Ovary (tissue), 3 donors: ENCODE measurements around the gene RBM6.

Experiments
- CTCF ChIP-seq, 3 donors: fragments of 450-650 bp in 2 of 3; fragments of 200-600 bp in 1 of 3; IDR thresholded peaks; one replicate each; pipeline versions ENCODE4 v1.5.1 to v1.8.0; 2016 to 2022; ENCODE audit warnings: antibody characterized with exemption in 3 of 3, mild to moderate bottlenecking in 1 of 3
- EP300 ChIP-seq: sonication (generic); formaldehyde crosslinking; IDR thresholded peaks from one replicate; pipeline ENCODE4 v1.6.1; 2017; ENCODE audit warnings: antibody characterized with exemption
- POLR2A ChIP-seq: fragments of 450-650 bp; IDR thresholded peaks from one replicate; pipeline ENCODE4 v1.6.1; 2017; ENCODE audit warnings: antibody characterized with exemption, mild to moderate bottlenecking, moderate library complexity
- donor health status: DM: no; HTN: no; CAD: no.

- TF ChIP-seq CTCF (IDR thresholded peaks at IDR 0.05) = peak in 1 of 3 donors; percentile 35
- peak; percentile 55 for TF ChIP-seq POLR2A
- no peak for TF ChIP-seq EP300
Measured at GRCh38 chr3:49929291-49930167, 10.4 kb upstream of the RBM6 start, which contains the start of gene MON1A.
